Measurements from ENCODE around the gene SLC12A1. TPM values are rescaled to one million over a fixed set of nuclear protein-coding genes. Genes with fewer than 3 reads are reported as not detected.
A peak's percentile ranks its signal among the peaks of the same experiment; 100 is the strongest.

SLC12A1 gene
- total and polyA plus RNA-seq, 12 donors = under 0.01 to 0.32 (median 0.07) TPM; not detected in 6

- TF ChIP-seq POLR2A (IDR thresholded peaks at IDR 0.05) = peak; percentile 69 to 75
- peak in 1 of 6 experiments; percentile 5 for TF ChIP-seq CTCF (IDR thresholded peaks at IDR 0.05)
- peak within 1 kb of the TSS; percentile 92 to 99 (median 98) for H3K27ac ChIP-seq
- H3K9me3 ChIP-seq (replicated peaks in 1 of 3) = no peaks in the 10 kb centered on the region
- no peaks in the 10 kb centered on the region for H3K27me3 ChIP-seq
- peak within 1 kb of the TSS; percentile 81 to 98 (median 94) for H3K4me3 ChIP-seq
- peak; percentile 84 to 91 (median 85) for DNase-seq
- peaks cover 0 to 16% of the 10 kb centered on the region in 2 donors for H3K36me3 ChIP-seq (replicated peaks in 1 of 2)
- intact Hi-C loops (cut with DNase I) = no loop called here
- peaks cover 5 to 17% of the 10 kb centered on the region in 2 donors for H3K4me1 ChIP-seq (replicated peaks in 1 of 2)
- WGBS, 4 donors = 0 to 1% (median 0%) methylated on average over 22 to 89 of the region's 89 CpGs
These were observed 125.0 kb downstream of the SLC12A1 start, which contains the start of gene DUT for GRCh38 chr15:48330855-48331795. Gene DUT, plus strand, starts transcription at chr15:48331429. Its CDS starts 87 bp downstream, at chr15:48331516.

DNA sequence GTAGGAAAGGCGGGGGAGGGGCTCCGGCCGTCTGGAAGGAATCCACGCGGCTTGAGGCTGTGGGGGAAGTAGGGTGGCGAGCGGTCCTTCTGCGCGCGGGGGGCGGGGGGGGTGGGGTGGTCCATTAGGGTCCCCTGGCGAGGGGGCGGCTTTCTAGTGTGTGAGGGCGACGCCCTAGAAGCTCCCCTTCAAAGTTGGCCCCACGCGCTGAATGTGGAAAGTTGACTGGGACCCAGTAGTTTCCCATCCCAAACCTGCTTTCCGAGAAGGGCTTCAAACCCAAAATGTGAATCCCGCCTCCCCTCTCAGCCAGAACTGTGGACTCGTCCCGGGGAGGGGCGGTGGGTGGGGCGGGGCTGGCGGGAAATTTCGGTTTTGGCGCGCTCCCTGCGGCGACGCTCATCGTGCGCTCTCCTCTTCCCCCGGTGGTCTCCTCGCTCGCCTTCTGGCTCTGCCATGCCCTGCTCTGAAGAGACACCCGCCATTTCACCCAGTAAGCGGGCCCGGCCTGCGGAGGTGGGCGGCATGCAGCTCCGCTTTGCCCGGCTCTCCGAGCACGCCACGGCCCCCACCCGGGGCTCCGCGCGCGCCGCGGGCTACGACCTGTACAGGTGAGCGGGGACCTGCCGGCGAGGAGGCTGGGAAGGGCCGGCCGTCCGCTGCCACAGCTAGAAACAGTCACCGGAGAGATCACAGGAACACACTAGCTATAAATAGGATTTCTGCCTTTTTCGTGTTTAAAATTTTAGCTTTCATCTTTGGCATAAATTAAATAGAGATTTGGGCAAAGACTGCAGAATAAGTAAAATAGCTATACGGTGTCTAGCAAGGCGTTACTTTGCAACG lies 125.9 kb downstream of the SLC12A1 start:
- Histone ChIP-seq H3K27ac (peak overlapping the region; percentile 92 to 99 (median 98)), H3K9me3 (replicated peaks in 1 of 3) (no peaks in the 10 kb centered on the region), H3K4me3 (peak overlapping the region; percentile 81 to 98 (median 94)), H3K36me3 (replicated peaks in 1 of 2) (peaks cover 0 to 16% of the 10 kb centered on the region in 2 donors), H3K4me1 (replicated peaks in 1 of 2) (peaks cover 5 to 17% of the 10 kb centered on the region in 2 donors), H3K27me3 (no peaks in the 10 kb centered on the region)
- 0 to 2% (median 1%) methylated on average over 17 to 64 of the region's 64 CpGs for WGBS, 4 donors
- TF ChIP-seq POLR2A (IDR thresholded peaks at IDR 0.05) (no peak), CTCF (IDR thresholded peaks at IDR 0.05) (no peak)
- DNase-seq = peak; percentile 55 to 76 (median 69)
- intact Hi-C loops (cut with DNase I) = no loop called here

- Histone ChIP-seq H3K27ac (no peak overlapping the region), H3K27me3 (no peaks in the 10 kb centered on the region), H3K4me3 (peak overlapping the region in 2 of 4 donors; percentile 98), H3K4me1 (replicated peaks in 1 of 2) (peaks cover 5 to 17% of the 10 kb centered on the region in 2 donors), H3K36me3 (replicated peaks in 1 of 2) (peaks cover 0 to 20% of the 10 kb centered on the region in 2 donors), H3K9me3 (replicated peaks in 1 of 3) (no peaks in the 10 kb centered on the region)
- no peak for DNase-seq
- intact Hi-C loops (cut with DNase I) = no loop called here
- WGBS, 4 donors = 48 to 54% (median 52%) methylated on average over 9 of the region's 9 CpGs
- TF ChIP-seq CTCF (IDR thresholded peaks at IDR 0.05) (no peak), POLR2A (IDR thresholded peaks at IDR 0.05) (no peak)
These were observed 126.5 kb downstream of the SLC12A1 start for GRCh38 chr15:48332642-48333034.

DNA sequence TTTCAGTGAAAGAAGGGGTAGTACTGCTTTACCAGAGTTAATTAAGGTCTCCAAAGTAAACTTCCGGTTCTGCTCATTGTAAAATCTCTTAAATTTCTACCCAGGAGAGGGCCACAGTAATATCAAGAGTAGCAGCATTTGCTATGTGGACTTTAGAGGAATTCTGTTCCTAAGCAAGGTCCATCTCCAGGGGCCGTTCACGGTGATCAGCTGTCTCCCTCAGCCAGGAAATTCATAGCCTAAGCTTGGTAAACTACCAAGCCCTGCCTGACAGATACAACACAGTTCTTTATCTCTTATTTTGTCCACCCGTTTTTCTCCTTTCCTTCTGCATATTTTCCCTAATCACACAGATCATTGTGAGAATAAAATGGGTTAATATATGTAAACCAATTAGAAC lies 127.4 kb downstream of the SLC12A1 start:
- H3K4me3 ChIP-seq = no peak overlapping the region
- H3K27me3 ChIP-seq = no peaks in the 10 kb centered on the region
- no peak for DNase-seq
- WGBS, 4 donors = 43 to 60% (median 52%) methylated on average over 4 of the region's 4 CpGs
- H3K9me3 ChIP-seq (replicated peaks in 1 of 3) = no peaks in the 10 kb centered on the region
- TF ChIP-seq CTCF (IDR thresholded peaks at IDR 0.05) = no peak
- TF ChIP-seq POLR2A (IDR thresholded peaks at IDR 0.05) = no peak
- H3K4me1 ChIP-seq (replicated peaks in 1 of 2) = peaks cover 5 to 17% of the 10 kb centered on the region in 2 donors
- intact Hi-C loops (cut with DNase I) = no loop called here
- H3K27ac ChIP-seq = no peak overlapping the region
- peaks cover 0 to 26% of the 10 kb centered on the region in 2 donors for H3K36me3 ChIP-seq (replicated peaks in 1 of 2)

Measured in adrenal gland (tissue), 12 donors.